Peyer's patch (tissue), 4 donors: Measurements from ENCODE around the gene FAM111A. TPM values are rescaled to one million over a fixed set of nuclear protein-coding genes. Genes with fewer than 3 reads are reported as not detected.

Experiments used
- DNase-seq, 3 donors: peaks; one replicate each; pipeline ENCODE4 v3.0.0-alpha.2; 2017 to 2019
- H3K27ac ChIP-seq, 4 donors: fragments of 200-600 bp; sonication (generic); one replicate each; pipeline ENCODE4 v1.5.1; 2016 to 2019
- H3K27me3 ChIP-seq, 2 donors: fragments of 200-600 bp; sonication (generic); one replicate each; pipeline ENCODE4 v1.5.1; 2019
- H3K36me3 ChIP-seq, 3 donors: fragments of 200-600 bp; sonication (generic); one replicate each; pipeline ENCODE4 v1.5.1; 2016 to 2019
- H3K4me1 ChIP-seq, 4 donors: fragments of 200-600 bp; sonication (generic); one replicate each; pipeline ENCODE4 v1.5.1; 2016 to 2019
- H3K4me3 ChIP-seq, 4 donors: fragments of 200-600 bp; sonication (generic); 1 replicate in 3 of 4; 2 replicates in 1 of 4; pipeline ENCODE4 v1.5.1; 2016 to 2019; ENCODE audit warnings: mild to moderate bottlenecking in 1 of 4
- H3K9me3 ChIP-seq, 4 donors: fragments of 200-600 bp; sonication (generic); one replicate each; pipeline ENCODE4 v1.5.1; 2016 to 2019; ENCODE audit warnings: mild to moderate bottlenecking in 1 of 4
- POLR2A ChIP-seq, 2 donors: fragments of 450-650 bp; IDR thresholded peaks; one replicate each; pipeline ENCODE4 v1.5.1; 2017; ENCODE audit warnings: antibody characterized with exemption in 2 of 2, mild to moderate bottlenecking in 2 of 2, moderate library complexity in 2 of 2
- total RNA-seq, 4 donors: library from RNA; depleted of rRNA; stranded (reverse); fragments of >200 nt; gene quantifications; one replicate each; pipeline ENCODE4 v1.1.0, GENCODE V29; 2016
- TF ChIP-seq, protein P1 (sequence below), 6 experiments: fragments of 450-650 bp in 4 of 6; fragments of 200-600 bp in 2 of 6; sonication (generic) in 1 of 6; IDR thresholded peaks; one replicate each; pipeline ENCODE4 v1.5.1; 2017 to 2019; ENCODE audit warnings: antibody characterized with exemption in 6 of 6, mild to moderate bottlenecking in 3 of 6, moderate library complexity in 1 of 6

Gene FAM111A
- total RNA-seq, 4 donors from 2014 or later: 43.0 to 96.6 (median 68.5) TPM

DNA sequence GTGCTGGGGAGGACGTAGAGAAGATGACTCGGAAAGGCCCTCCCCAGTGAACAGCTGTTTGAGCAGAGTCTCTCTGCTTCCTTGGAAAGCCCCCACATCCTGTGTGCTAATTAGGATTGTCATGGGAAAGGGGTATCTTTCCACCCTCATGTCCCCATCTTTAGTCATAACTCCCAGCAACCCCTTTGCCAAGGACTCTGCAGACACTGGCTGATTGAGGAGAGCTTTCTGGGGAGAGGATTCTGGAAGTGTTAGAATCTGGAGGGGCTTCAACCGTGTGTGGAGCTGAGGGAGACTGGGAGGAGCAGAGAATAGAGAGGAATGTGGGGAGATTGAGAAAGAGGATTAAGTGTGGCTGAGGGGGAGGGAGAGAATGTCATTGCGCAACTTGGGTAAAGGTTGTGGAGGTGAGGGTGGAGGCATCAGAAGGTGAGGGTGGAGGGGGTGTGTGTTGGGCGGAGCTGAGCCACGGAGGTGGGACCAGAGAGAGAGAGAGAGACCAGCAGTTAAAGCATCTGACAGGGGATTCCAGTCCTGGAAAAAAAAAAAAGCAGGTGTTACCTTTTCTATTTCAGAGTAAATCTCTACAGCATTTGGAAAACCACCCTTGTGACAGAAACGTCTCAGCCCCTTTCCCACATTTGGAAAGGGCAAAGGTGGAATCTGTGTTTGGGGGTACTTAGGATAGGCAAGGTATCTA lies 31.5 kb downstream of the FAM111A start:
- TF ChIP-seq, protein P1, sequence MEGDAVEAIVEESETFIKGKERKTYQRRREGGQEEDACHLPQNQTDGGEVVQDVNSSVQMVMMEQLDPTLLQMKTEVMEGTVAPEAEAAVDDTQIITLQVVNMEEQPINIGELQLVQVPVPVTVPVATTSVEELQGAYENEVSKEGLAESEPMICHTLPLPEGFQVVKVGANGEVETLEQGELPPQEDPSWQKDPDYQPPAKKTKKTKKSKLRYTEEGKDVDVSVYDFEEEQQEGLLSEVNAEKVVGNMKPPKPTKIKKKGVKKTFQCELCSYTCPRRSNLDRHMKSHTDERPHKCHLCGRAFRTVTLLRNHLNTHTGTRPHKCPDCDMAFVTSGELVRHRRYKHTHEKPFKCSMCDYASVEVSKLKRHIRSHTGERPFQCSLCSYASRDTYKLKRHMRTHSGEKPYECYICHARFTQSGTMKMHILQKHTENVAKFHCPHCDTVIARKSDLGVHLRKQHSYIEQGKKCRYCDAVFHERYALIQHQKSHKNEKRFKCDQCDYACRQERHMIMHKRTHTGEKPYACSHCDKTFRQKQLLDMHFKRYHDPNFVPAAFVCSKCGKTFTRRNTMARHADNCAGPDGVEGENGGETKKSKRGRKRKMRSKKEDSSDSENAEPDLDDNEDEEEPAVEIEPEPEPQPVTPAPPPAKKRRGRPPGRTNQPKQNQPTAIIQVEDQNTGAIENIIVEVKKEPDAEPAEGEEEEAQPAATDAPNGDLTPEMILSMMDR (IDR thresholded peaks at IDR 0.05): no peak
- TF ChIP-seq POLR2A (IDR thresholded peaks at IDR 0.05): peak in 1 of 2 donors; percentile 83
- DNase-seq: peak in 2 of 3 donors; percentile 84 to 85
- no peaks in the 10 kb centered on the region for H3K27me3 ChIP-seq
- H3K27ac ChIP-seq: peak overlapping the region; percentile 69 to 95 (median 88)
- peak overlapping the region; percentile 79 to 93 (median 88) for H3K4me3 ChIP-seq
- H3K9me3 ChIP-seq: no peaks in the 10 kb centered on the region
- no peaks in the 10 kb centered on the region for H3K36me3 ChIP-seq
- peaks cover 0 to 26% (median 6%) of the 10 kb centered on the region in 4 donors for H3K4me1 ChIP-seq

DNA sequence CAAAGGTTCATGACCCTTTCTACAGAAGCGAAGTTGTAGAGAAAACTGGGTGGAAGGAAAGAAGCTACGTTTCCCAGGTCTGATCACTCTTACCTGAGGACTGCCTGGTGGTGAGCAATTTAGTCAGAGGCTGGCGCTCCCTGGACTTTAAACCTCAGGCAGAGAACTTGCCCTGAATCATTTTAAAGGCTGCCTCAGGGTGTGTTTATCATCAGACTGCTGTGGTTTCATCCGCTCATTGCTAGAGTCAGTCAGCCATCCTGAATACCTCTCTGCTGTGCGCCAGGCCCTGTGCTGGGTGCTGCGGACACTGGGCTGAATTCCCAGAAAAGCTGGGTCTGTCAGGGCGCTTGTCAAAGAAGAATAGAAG lies 32.0 kb downstream of the FAM111A start:
- no peaks in the 10 kb centered on the region for H3K27me3 ChIP-seq
- peaks cover 0 to 26% (median 6%) of the 10 kb centered on the region in 4 donors for H3K4me1 ChIP-seq
- no peaks in the 10 kb centered on the region for H3K9me3 ChIP-seq
- H3K36me3 ChIP-seq: no peaks in the 10 kb centered on the region
- H3K4me3 ChIP-seq: peak overlapping the region in 2 of 4 donors; percentile 88 to 93
- peak in 2 of 3 donors; percentile 69 to 82 for DNase-seq
- TF ChIP-seq, protein P1 (IDR thresholded peaks at IDR 0.05): peak in 2 of 6 experiments; percentile 18 to 25
- peak; percentile 61 to 85 for TF ChIP-seq POLR2A (IDR thresholded peaks at IDR 0.05)
- H3K27ac ChIP-seq: peak overlapping the region; percentile 26 to 95 (median 77)

DNA sequence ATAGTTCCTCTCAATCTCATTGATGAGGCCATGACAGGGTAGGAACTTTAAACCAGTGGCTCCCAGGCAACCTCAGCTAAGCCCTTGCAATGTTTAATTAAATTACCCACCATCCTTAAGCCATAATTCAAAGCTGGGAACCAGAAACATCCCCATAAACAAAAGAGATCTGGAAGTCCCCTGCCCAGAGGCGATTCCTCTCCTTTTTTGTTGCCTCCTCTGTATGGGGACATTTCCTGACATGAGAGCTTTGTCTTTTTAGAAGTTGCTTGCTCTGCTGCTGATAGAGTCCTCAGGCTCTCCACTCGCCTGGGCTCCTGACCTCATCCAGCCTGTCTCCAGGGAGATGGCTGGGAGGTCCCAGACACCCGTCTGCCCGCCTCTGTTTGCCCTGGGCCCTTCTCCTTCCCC lies 32.4 kb downstream of the FAM111A start:
- peak overlapping the region in 2 of 4 donors; percentile 88 to 93 for H3K4me3 ChIP-seq
- H3K27me3 ChIP-seq: no peaks in the 10 kb centered on the region
- no peaks in the 10 kb centered on the region for H3K9me3 ChIP-seq
- no peaks in the 10 kb centered on the region for H3K36me3 ChIP-seq
- peaks cover 0 to 26% (median 6%) of the 10 kb centered on the region in 4 donors for H3K4me1 ChIP-seq
- no peak for DNase-seq
- H3K27ac ChIP-seq: peak overlapping the region; percentile 26 to 95 (median 77)
- TF ChIP-seq, protein P1 (IDR thresholded peaks at IDR 0.05): no peak
- no peak for TF ChIP-seq POLR2A (IDR thresholded peaks at IDR 0.05)

DNA sequence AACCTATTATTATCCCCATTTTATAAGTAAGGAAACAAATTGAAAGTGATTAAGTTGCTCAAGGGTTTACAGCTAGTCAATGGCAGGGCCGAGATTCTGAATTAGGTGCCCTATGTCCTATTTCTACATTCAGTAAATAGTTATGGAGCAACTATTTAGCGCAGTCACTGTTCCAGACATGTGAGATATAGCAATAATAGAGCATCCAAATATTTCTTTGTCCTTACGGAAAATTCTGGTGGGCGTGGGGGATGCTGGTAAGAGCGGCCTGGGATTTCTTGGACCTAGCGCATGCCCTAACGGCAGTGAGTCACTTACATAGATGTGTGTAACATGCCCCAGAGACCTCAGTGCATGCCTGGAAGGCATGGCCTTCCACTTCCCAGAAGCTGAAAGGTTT lies 33.7 kb downstream of the FAM111A start:
- no peak for DNase-seq
- Histone ChIP-seq H3K9me3 (no peaks in the 10 kb centered on the region), H3K27me3 (no peaks in the 10 kb centered on the region), H3K4me1 (peaks cover 0 to 26% (median 6%) of the 10 kb centered on the region in 4 donors), H3K27ac (peak overlapping the region in 2 of 4 donors; percentile 63 to 85), H3K4me3 (no peak overlapping the region), H3K36me3 (no peaks in the 10 kb centered on the region)
- no peak for TF ChIP-seq POLR2A (IDR thresholded peaks at IDR 0.05)
- TF ChIP-seq, protein P1 (IDR thresholded peaks at IDR 0.05): no peak

DNA sequence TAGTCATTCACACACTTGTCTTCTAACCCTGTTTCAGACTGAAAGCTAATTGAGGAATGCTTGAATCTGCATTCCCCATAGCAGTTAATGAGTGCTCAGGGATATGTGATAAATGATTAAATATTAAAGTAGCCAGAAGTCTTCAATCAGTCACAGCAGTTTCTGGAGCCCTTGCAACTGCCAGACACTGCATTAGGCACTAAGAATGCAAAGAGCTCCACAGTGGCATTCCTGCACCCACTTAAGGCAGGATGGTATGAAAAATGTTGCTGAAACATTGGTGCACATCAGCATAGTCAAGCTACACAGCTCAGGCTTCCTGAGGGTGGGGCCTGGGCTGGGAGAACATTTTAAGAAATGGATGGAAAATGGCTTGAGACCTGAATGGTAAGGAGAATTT lies 35.7 kb downstream of the FAM111A start:
- Histone ChIP-seq H3K36me3 (peaks cover 0 to 14% (median 0%) of the 10 kb centered on the region in 3 donors), H3K27ac (no peak overlapping the region), H3K4me1 (peaks cover 0 to 32% (median 1%) of the 10 kb centered on the region in 4 donors), H3K4me3 (no peak overlapping the region), H3K27me3 (no peaks in the 10 kb centered on the region), H3K9me3 (no peaks in the 10 kb centered on the region)
- no peak for TF ChIP-seq POLR2A (IDR thresholded peaks at IDR 0.05)
- TF ChIP-seq, protein P1 (IDR thresholded peaks at IDR 0.05): no peak
- no peak for DNase-seq
